ENCODE measurements around the gene DTNB.
"Not testable (repeated sequence)": the region's sequence is repeated elsewhere in the genome, so short reads cannot be mapped to it uniquely, and the experiment has no call there.

The DTNB gene

GRCh38 chr2:25673300-25674076 is at the start of gene DTNB:
TSS of gene DTNB (minus strand) at chr2:25673577. CDS start at chr2:25652660, 20,917 bp downstream.
- no peak for DNase-seq (ENCODE audit: low read depth, low spot score)

GRCh38 chr2:25722224-25722623 is 48.8 kb upstream of the DTNB start:
- no peak for DNase-seq (ENCODE audit: low read depth, low spot score)

GRCh38 chr2:25720575-25720974 is 47.2 kb upstream of the DTNB start:
- no peak for DNase-seq (ENCODE audit: low read depth, low spot score)

- DNase-seq (ENCODE audit: low read depth, low spot score): no peak
Observed at GRCh38 chr2:25714740-25715139, 41.4 kb upstream of the DTNB start.

GRCh38 chr2:25712455-25712854 is 39.1 kb upstream of the DTNB start:
- no peak for DNase-seq (ENCODE audit: low read depth, low spot score)

GRCh38 chr2:25711675-25712354 is 38.4 kb upstream of the DTNB start:
- no peak for DNase-seq (ENCODE audit: low read depth, low spot score)

GRCh38 chr2:25710750-25711149 is 37.4 kb upstream of the DTNB start:
- no peak for DNase-seq (ENCODE audit: low read depth, low spot score)

- DNase-seq (ENCODE audit: low read depth, low spot score): no peak
Observed at GRCh38 chr2:25709349-25709748, 36.0 kb upstream of the DTNB start.

DNA sequence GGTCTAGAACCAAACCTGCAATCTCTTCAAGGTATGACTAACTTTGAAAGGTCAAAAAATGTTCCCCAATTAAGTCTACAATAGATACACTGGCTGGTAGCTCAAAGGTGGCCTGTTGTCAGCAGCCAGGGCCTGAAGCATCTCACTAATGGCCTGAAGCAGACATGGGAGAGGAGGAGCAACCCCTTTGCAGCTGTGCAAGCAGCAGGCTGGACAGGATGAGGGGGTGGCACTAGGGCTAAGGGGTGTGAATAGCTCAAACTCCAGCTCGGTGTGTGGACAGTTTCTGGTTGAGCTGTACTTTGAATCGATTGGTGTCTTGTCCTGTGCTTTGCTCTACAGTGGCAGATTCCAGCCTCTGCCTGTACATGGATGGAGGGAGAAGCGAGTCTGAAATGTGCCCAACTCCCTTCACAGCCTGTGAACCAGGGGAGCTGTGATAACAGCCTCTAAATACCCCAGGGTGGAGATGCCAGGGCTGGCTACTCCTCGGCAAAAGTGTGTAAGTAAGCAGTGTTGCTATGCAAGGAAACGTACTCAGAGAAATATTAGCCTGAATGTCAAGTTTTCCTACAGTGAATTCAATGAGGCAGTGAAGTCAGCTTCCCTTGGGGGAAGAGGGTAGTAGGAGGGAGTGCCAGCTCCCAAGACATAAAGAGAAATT is 34.7 kb upstream of the DTNB start:
- no peak for DNase-seq (ENCODE audit: low read depth, low spot score)

DNA sequence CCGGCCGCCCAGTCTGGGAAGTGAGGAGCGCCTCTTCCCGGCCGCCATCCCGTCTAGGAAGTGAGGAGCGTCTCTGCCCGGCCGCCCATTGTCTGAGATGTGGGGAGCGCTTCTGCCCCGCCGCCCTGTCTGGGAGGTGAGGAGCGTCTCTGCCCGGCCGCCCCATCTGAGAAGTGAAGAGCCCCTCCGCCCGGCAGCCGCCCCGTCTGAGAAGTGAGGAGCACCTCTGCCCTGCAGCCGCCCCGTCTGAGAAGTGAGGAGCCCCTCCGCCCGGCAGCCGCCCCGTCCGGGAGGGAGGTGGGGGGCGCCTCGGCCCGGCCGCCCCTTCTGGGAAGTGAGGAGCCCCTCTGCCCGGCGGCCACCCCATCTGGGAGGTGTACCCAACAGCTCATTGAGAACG is 32.2 kb upstream of the DTNB start:
- DNase-seq (ENCODE audit: low read depth, low spot score): not testable (repeated sequence)

GRCh38 chr2:25701801-25702200 is 28.4 kb upstream of the DTNB start:
- DNase-seq (ENCODE audit: low read depth, low spot score): no peak

DNA sequence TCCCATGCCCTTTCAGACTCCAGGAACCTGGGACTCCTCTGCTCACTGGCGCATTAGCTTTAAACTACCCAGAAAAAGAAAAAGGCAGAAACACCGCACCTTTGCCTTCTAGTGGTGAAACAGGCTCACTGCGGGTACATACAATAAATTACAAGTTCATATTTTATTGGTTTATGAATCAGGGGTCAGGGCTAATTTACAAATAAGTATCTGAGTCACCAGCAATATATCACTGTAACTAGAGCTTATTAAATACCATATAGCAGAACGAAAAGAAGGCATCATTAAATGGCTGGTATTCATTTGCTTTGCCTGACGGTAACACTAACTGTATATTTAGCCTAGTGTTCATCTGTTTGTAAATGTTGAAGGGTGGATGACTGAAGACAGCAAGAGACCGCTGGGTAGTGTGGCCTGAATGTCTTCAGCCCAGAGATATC is 26.9 kb upstream of the DTNB start:
- no peak for DNase-seq (ENCODE audit: low read depth, low spot score)

DNA sequence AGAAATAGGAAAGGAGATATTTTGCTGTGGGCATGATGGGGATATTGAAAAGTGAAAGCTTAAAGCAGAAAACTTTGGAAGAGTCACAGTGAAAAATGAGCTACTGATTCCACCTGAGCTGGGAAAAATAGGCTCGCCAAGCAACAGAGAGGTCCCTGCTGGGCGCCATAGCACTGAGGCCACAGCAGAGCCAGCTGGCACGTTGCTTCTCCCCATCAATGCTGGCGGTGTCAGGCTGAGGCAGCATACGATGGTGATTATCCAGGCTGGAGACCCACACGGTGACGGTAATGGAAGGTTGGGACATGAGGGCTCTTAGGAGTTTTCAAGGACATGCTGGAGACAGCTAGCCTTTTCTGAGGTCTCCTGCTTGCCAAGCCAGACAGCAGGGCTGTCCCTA is 25.8 kb upstream of the DTNB start:
- DNase-seq (ENCODE audit: low read depth, low spot score): no peak

- no peak for DNase-seq (ENCODE audit: low read depth, low spot score)
Observed at GRCh38 chr2:25698752-25699151, 25.4 kb upstream of the DTNB start.

DNA sequence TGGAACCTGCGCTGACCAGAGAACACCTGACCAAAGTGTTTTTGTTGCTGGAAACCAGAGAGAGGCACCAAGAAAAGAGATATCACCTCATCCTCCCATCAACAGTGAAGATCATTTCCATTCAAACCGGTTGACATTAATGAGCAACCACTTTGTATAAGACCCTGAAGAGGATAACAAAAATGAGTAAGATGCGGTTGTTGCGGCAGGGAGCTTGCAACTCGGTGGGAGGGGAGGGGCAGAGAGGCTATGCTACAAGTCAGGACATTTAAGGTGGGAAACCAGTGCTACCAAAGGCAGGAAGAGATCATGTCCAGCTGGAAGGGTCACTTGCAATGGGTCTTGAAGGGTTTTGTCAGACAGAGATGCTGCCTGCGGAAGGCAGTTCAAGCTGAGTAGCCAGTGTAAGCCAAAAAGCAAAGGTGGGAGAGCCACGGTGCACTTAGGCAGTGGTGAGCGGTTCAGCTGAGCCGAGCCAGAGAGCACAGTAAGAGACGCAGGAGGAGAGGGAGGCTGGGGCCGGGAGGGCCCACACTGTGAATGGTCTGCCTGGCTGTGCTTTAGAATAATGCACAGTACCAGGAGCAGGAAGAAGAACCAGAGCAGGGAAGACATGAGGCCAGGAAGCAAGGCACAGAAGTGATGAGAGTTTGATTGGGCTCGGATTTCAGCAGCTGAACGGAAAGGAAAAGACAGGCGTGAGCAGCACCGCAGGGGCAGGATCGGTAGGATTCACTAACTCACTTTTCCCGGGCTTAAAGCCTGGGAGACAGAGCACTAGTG is 24.4 kb upstream of the DTNB start:
- DNase-seq (ENCODE audit: low read depth, low spot score): no peak

DNA sequence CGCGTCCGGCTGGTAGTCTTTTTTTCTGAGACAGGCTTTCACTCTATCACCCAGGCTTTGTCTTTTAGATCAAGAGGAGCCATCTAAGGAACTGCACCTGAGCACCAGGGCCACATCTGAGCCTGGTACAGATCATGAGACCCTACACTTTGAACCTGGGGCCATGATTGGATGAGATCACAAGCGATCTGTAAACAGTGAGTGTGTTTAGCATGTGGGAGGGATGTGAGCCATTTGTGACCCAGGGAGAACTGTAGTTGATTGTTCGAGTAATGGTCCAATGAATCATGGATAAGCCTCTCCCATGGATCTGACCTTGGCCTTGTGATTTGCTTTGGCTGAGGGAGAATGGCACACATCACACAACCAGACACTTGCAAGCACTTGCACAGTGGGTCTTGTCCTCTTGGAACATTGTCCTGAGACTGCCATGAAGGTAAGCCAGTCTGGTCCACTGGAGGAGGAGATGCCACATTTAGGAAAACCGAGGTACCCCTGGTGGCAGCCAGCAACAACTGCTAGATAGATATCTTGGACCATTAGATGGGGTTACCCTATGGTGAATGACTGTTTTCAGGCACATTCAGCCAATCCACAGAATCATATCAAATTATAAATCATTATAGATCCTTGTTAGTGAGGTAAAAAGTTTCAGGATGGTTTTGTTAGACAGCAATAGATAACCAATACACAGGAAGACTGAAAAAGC is 19.5 kb upstream of the DTNB start:
- DNase-seq (ENCODE audit: low read depth, low spot score): no peak

- no peak for DNase-seq (ENCODE audit: low read depth, low spot score)
Observed at GRCh38 chr2:25692143-25692542, 18.8 kb upstream of the DTNB start.

GRCh38 chr2:25690058-25690457 is 16.7 kb upstream of the DTNB start:
- no peak for DNase-seq (ENCODE audit: low read depth, low spot score)

- no peak for DNase-seq (ENCODE audit: low read depth, low spot score)
Observed at GRCh38 chr2:25688236-25688635, 14.9 kb upstream of the DTNB start.

DNA sequence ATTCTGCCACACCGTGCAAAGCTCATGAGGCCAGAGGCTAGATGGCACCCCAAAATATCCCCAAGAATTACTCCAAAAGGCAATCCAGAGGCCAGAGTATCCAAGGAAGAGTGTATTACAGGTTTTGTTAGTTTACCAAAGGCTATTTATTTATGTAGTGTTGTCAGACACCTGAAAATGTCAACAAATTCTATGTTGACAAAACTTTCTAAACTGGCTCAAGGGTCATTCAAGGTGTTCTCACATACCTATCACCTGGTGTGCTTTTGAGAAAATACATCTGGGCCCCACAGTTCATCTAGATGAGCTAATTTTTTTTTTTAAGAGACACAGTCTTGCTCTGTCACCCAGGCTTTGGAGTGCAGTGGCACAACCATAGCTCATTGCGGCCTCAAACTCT is 12.4 kb upstream of the DTNB start:
- DNase-seq (ENCODE audit: low read depth, low spot score): no peak

Measured in iPS DF 19.7 (cell line).